Liver (tissue), 9 donors: ENCODE results near the gene RAB31. TPM values are rescaled to one million over a fixed set of nuclear protein-coding genes. Genes with fewer than 3 reads are reported as not detected.
A peak's percentile ranks its signal among the peaks of the same experiment; 100 is the strongest.

Source experiments
- DNase-seq: peaks from one replicate; pipeline ENCODE4 v3.0.0-alpha.2; 2017; ENCODE audit warnings: low spot score
- H3K27ac ChIP-seq, 2 donors: one replicate each; pipeline ENCODE4 v1.7.0; 2013; ENCODE audit warnings: inconsistent platforms in 2 of 2, low read length in 2 of 2, control low read depth in 1 of 2, low read depth in 1 of 2, mild to moderate bottlenecking in 1 of 2
- H3K27me3 ChIP-seq, 4 donors: one replicate each; pipeline versions ENCODE4 v1.6.1 to v1.7.0; 2013; ENCODE audit warnings: low read length in 3 of 4, inconsistent platforms in 1 of 4, mild to moderate bottlenecking in 1 of 4, moderate library complexity in 1 of 4; ENCODE audit not compliant: control insufficient read depth in 4 of 4, insufficient read depth in 4 of 4
- H3K36me3 ChIP-seq, 4 donors: one replicate each; pipeline versions ENCODE4 v1.6.1 to v1.7.0; 2013; ENCODE audit warnings: low read length in 3 of 4, mild to moderate bottlenecking in 3 of 4, low read depth in 1 of 4, moderate library complexity in 1 of 4; ENCODE audit not compliant: control insufficient read depth in 4 of 4, insufficient read depth in 3 of 4
- H3K4me1 ChIP-seq, 4 donors: one replicate each; pipeline versions ENCODE4 v1.6.1 to v1.7.0; 2013; ENCODE audit warnings: low read length in 3 of 4, mild to moderate bottlenecking in 3 of 4, moderate library complexity in 1 of 4; ENCODE audit not compliant: control insufficient read depth in 4 of 4, insufficient read depth in 4 of 4
- H3K4me3 ChIP-seq, 3 donors: one replicate each; pipeline versions ENCODE4 v1.6.1 to v1.7.0; 2013; ENCODE audit warnings: low read length in 3 of 3, control low read depth in 1 of 3, low read depth in 1 of 3, mild to moderate bottlenecking in 1 of 3
- H3K9ac ChIP-seq, 2 donors: one replicate each; pipeline ENCODE4 v1.7.0; 2013; ENCODE audit warnings: low read length in 2 of 2, mild to moderate bottlenecking in 2 of 2, moderate library complexity in 2 of 2, control low read depth in 1 of 2, low read depth in 1 of 2
- H3K9me3 ChIP-seq, 4 donors: one replicate each; pipeline versions ENCODE4 v1.6.1 to v1.7.0; 2013; ENCODE audit warnings: low read length in 3 of 4; ENCODE audit not compliant: control insufficient read depth in 4 of 4
- EGR1 ChIP-seq, 2 donors: IDR thresholded peaks; 2 replicates each; pipeline ENCODE4 v1.6.1; 2016 to 2018; ENCODE audit warnings: antibody characterized with exemption in 2 of 2, low read depth in 2 of 2
- FOXA1 ChIP-seq: IDR thresholded peaks from 2 replicates; pipeline ENCODE4 v1.6.1; 2016; ENCODE audit warnings: antibody characterized with exemption
- FOXA2 ChIP-seq: IDR thresholded peaks from 2 replicates; pipeline ENCODE4 v1.6.1; 2016; ENCODE audit warnings: antibody characterized with exemption
- GABPA ChIP-seq, 2 donors: IDR thresholded peaks in 1 of 2; conservative IDR thresholded peaks in 1 of 2; 2 replicates each; pipeline ENCODE4 v1.6.1; 2016; ENCODE audit warnings: antibody characterized with exemption in 2 of 2, mild to moderate bottlenecking in 1 of 2, moderate library complexity in 1 of 2
- HNF4A ChIP-seq, 2 donors: conservative IDR thresholded peaks; 2 replicates each; pipeline ENCODE4 v1.6.1; 2016; ENCODE audit warnings: antibody characterized with exemption in 2 of 2, mild to moderate bottlenecking in 2 of 2
- JUND ChIP-seq, 2 donors: IDR thresholded peaks; 2 replicates each; pipeline ENCODE4 v1.6.1; 2016; ENCODE audit warnings: antibody characterized with exemption in 2 of 2
- NR2F2 ChIP-seq: IDR thresholded peaks from 2 replicates; pipeline ENCODE4 v1.6.1; 2016; ENCODE audit warnings: antibody characterized with exemption
- RXRA ChIP-seq, 2 donors: IDR thresholded peaks; 2 replicates each; pipeline ENCODE4 v1.6.1; 2017 to 2018; ENCODE audit warnings: antibody characterized with exemption in 2 of 2, mild to moderate bottlenecking in 1 of 2
- SP1 ChIP-seq: IDR thresholded peaks from 2 replicates; pipeline ENCODE4 v1.6.1; 2018; ENCODE audit warnings: antibody characterized with exemption, mild to moderate bottlenecking
- TAF1 ChIP-seq: conservative IDR thresholded peaks from 2 replicates; pipeline ENCODE4 v1.6.1; 2016; ENCODE audit warnings: antibody characterized with exemption, mild to moderate bottlenecking
- YY1 ChIP-seq: IDR thresholded peaks from 2 replicates; pipeline ENCODE4 v1.6.1; 2016; ENCODE audit warnings: antibody characterized with exemption, mild to moderate bottlenecking
- WGBS: extraction: QIAGEN DNeasy Blood & Tissue Kit; methylation state at CpG from one replicate; pipeline ENCODE4 v1.1.7; 2013; 5-methylcytosine and 5-hydroxymethylcytosine counted together
- polyA plus RNA-seq, 2 donors: library from polyadenylated mRNA; stranded (reverse) in 1 of 2; unstranded in 1 of 2; fragments of 200-250 nt in 1 of 2; fragments of >200 nt in 1 of 2; fragmentation: Nextera tagmentation in 1 of 2; extraction: Ambion mirVana in 1 of 2; gene quantifications; one replicate each; pipeline versions ENCODE4 v1.2.1 to v1.2.3, GENCODE V29; 2013 to 2015
- total RNA-seq, 2 donors: library from RNA; depleted of rRNA; stranded (reverse); fragments of >200 nt; gene quantifications; one replicate each; pipeline ENCODE4 v1.2.3, GENCODE V29; 2014
- TF ChIP-seq, protein P1 (sequence below): IDR thresholded peaks from 2 replicates; pipeline ENCODE4 v1.6.1; 2016; ENCODE audit warnings: antibody characterized with exemption
- TF ChIP-seq, protein P2 (sequence below): IDR thresholded peaks from 2 replicates; pipeline ENCODE4 v1.6.1; 2016; ENCODE audit warnings: antibody characterized with exemption
- TF ChIP-seq, protein P3 (sequence below): IDR thresholded peaks from 2 replicates; pipeline ENCODE4 v1.6.1; 2016; ENCODE audit warnings: antibody characterized with exemption
- donor health status: healthy.
- donor health status: healthy.
- donor health status: healthy.
- donor health status: healthy.
- donor health status: healthy.

Gene RAB31
- total and polyA plus RNA-seq, 4 donors, result 3.6 to 12.8 (median 9.7) TPM

DNA sequence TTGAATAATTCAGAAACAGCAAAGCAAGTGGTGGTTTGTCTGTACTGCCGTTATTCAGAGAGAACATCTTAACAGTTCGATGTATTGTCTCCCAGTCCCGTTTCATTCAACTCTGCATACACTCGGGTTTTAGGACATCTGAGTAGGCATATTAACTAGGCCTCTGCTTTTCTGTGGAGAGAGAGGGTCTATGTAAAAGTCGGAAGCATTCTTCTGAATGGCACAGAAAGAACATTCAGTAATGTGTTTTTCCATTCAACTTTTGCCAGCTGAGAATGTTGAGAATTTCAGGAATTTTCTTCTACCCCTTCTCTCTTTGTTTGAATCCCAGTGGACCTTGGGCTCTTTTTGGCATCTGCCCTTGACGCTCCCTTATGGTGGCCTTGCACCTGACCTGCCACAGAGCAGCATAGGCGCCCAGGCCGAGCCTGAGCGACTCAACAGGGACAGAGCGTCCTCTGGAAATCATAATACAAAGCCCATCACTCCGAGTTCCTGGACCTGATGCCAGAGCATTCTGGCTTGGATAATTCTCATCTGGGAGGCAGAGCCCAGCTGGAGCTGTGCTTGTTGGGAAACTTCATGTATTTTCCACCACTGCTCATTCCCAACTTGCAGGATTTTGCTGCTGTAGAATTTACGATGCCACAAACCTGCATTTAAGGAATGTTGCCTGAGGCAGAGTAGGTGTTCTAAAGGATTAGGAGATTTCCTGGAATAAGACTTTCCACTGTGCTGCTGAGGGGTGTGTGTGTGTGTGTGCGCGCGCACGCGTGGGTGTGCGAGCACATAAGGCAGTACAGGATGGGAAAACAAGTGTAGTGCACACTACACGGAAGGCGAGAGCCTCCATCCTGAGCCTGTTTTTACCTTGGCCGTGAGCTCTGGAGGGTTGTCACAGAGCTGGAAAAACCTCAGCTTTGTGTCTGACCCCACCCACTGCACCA lies 100.5 kb downstream of the RAB31 start:
- Histone ChIP-seq H3K27ac (no peak overlapping the region), H3K4me3 (no peak overlapping the region)

DNA sequence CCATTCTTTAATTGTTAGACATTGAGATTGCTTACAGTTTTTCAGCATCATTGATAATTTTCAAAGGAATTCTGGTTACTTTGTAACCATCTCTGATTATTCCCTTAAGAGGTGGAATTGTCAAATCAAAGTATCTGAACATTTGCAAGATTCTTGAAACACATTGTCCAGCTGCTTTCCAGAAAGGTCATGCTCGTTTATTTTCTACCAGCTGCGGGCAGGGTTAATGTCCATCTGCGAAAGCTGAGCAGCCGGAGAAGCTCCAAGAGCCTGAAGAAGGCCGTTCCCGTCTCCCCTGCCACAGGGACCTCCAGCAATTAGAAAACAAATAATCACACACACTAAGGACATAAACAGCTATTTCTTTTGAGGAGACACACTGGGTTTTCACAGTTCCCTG lies 101.6 kb downstream of the RAB31 start:
- TF ChIP-seq JUND (IDR thresholded peaks at IDR 0.05), result no peak
- no peak for TF ChIP-seq RXRA (IDR thresholded peaks at IDR 0.05)
- TF ChIP-seq YY1, result no peak
- TF ChIP-seq, protein P1, sequence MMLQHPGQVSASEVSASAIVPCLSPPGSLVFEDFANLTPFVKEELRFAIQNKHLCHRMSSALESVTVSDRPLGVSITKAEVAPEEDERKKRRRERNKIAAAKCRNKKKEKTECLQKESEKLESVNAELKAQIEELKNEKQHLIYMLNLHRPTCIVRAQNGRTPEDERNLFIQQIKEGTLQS, result no peak
- no peak for TF ChIP-seq GABPA (IDR thresholded peaks at IDR 0.05 in 1 of 2, conservative IDR thresholded peaks at IDR 0.05 in 1 of 2)
- no peak for TF ChIP-seq TAF1
- TF ChIP-seq, protein P2, sequence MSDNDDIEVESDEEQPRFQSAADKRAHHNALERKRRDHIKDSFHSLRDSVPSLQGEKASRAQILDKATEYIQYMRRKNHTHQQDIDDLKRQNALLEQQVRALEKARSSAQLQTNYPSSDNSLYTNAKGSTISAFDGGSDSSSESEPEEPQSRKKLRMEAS, result no peak
- TF ChIP-seq, protein P3, sequence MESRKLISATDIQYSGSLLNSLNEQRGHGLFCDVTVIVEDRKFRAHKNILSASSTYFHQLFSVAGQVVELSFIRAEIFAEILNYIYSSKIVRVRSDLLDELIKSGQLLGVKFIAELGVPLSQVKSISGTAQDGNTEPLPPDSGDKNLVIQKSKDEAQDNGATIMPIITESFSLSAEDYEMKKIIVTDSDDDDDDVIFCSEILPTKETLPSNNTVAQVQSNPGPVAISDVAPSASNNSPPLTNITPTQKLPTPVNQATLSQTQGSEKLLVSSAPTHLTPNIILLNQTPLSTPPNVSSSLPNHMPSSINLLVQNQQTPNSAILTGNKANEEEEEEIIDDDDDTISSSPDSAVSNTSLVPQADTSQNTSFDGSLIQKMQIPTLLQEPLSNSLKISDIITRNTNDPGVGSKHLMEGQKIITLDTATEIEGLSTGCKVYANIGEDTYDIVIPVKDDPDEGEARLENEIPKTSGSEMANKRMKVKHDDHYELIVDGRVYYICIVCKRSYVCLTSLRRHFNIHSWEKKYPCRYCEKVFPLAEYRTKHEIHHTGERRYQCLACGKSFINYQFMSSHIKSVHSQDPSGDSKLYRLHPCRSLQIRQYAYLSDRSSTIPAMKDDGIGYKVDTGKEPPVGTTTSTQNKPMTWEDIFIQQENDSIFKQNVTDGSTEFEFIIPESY, result no peak
- no peak for DNase-seq
- Histone ChIP-seq H3K27ac (no peak overlapping the region), H3K36me3 (no peaks in the 10 kb centered on the region), H3K9me3 (peaks cover 0 to 2% (median 0%) of the 10 kb centered on the region in 4 donors), H3K27me3 (no peaks in the 10 kb centered on the region), H3K4me1 (no peaks in the 10 kb centered on the region), H3K9ac (no peak overlapping the region), H3K4me3 (no peak overlapping the region)
- 71% methylated on average over 6 of the region's 6 CpGs for WGBS

More for the DNA sequence above, 100.5 kb downstream of the RAB31 start:
- Histone ChIP-seq H3K9me3 (peaks cover 0 to 2% (median 0%) of the 10 kb centered on the region in 4 donors), H3K4me1 (no peaks in the 10 kb centered on the region), H3K36me3 (no peaks in the 10 kb centered on the region), H3K27me3 (no peaks in the 10 kb centered on the region), H3K9ac (no peak overlapping the region)
- TF ChIP-seq NR2F2 (peak; percentile 17), SP1 (peak; percentile 30), FOXA1 (no peak)
- no peak for DNase-seq
- 86% methylated on average over 21 of the region's 21 CpGs for WGBS

DNA sequence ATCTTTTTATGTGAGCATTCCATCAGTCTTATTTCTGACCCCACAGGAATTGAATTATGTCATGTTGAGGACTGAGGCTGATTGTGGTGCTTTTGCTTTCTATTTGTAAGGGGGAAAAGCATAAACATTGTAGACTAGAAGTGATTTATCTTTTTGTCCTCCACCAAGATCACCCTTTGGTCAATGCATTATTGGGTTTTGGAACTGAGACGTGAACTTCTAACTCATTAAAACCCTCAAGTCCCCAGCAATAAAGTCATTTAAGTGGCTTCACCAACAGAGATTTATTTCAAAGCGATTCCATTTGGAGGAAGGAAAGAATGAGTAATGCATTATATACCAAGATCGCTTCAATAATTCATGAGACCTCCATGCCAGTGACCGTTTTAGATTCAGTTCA lies 102.2 kb downstream of the RAB31 start:
- no peak for DNase-seq
- Histone ChIP-seq H3K9me3 (peaks cover 0 to under 1% (median 0%) of the 10 kb centered on the region in 4 donors), H3K9ac (no peak overlapping the region), H3K27ac (no peak overlapping the region), H3K27me3 (no peaks in the 10 kb centered on the region), H3K4me1 (no peaks in the 10 kb centered on the region), H3K4me3 (no peak overlapping the region), H3K36me3 (no peaks in the 10 kb centered on the region)
- TF ChIP-seq FOXA2, result no peak
- no peak for TF ChIP-seq HNF4A (conservative IDR thresholded peaks at IDR 0.05)
- no peak for TF ChIP-seq GABPA (IDR thresholded peaks at IDR 0.05 in 1 of 2, conservative IDR thresholded peaks at IDR 0.05 in 1 of 2)
- TF ChIP-seq, protein P1, result no peak
- TF ChIP-seq YY1, result no peak
- no peak for TF ChIP-seq FOXA1
- TF ChIP-seq, protein P2, result no peak
- TF ChIP-seq SP1, result no peak
- TF ChIP-seq, protein P3, result no peak
- no peak for TF ChIP-seq EGR1 (IDR thresholded peaks at IDR 0.05; ENCODE audit: low read depth in 2 of 2)
- WGBS, result 86% methylated on average over 4 of the region's 4 CpGs
